Measurements from ENCODE around the gene ZNF24. TPM values are rescaled to one million over a fixed set of nuclear protein-coding genes. Genes with fewer than 3 reads are reported as not detected.
A peak's percentile ranks its signal among the peaks of the same experiment; 100 is the strongest.

The ZNF24 gene
- 10 to 100 TPM; 40.6 to 48.6 TPM for total RNA-seq

DNA sequence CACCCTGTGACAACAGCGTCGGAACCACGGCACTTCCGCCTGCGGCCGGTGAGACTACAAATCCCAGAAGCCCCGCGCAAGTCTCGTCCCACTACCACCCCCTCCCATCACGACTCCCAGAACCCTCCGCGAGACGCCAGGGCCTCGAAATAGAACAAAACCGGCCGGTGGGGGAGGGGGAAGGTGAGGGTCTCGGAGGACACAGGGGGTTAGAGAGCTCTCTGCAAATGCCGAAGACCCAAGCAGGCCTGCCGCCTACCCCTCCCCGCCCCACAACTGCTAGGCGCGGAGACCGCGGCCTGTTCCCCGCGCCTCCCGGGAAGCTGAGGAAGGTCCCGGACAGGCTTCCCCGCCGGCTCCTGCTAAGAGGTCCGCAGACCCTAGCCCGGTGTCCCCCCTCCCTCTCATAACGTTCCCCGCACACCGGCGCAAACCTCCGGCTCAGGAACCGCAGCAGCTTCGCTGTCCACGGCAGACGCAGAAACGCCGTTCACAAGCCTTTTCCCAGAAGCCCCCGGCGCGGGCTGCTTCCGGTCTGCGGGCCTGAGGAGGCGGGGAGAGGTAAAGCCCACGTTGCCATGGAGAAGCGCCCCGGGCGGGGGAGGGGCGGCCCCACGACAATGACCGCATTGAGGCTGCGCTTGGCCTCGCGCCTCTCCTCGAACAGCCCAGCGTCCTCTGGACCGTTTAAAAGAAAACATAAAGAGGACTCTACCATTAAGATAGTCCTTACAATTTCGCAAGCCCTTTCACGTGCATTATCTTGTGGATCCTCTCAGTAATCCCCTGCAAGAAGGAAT, at the start of gene ZNF24:
ZNF24 (minus strand) TSS at position 485 of the 800 bp plus-strand sequence. CDS start 3,770 bp downstream, outside the sequence.
- peak within 1 kb of the TSS; percentile 96 for H3K27ac Mint-ChIP-seq
- peaks cover 23% of the 10 kb centered on the region for H3K36me3 Mint-ChIP-seq
- DNase-seq = peak; percentile 95
- H3K27me3 Mint-ChIP-seq = no peaks in the 10 kb centered on the region
- H3K9me3 Mint-ChIP-seq = no peaks in the 10 kb centered on the region
- H3K4me3 Mint-ChIP-seq = peak within 1 kb of the TSS; percentile 87
- H3K4me1 Mint-ChIP-seq (ENCODE audit: low read depth) = peaks cover 45% of the 10 kb centered on the region
- intact Hi-C loops (cut with micrococcal nuclease) = loop anchor here (1.0 to 5.0 kb wide), 8 partner anchors 32 to 785 kb away; partner anchors contain the start of genes ELP2, INO80C, SLC39A6 and ZSCAN30
- POLR2A ChIA-PET = interaction anchor here (1.1 to 2.6 kb wide), 8 partner anchors 54 to 628 kb away, joined by 3 to 12 read pairs (median 6); partner anchors contain the start of genes MAPRE2, RMP24, ZNF397 and ZSCAN30
- CTCF ChIA-PET = interaction anchor here (1.5 to 3.0 kb wide), 5 partner anchors 11 to 114 kb away, joined by 4 to 14 read pairs (median 7); no protein-coding TSS in a partner anchor

DNA sequence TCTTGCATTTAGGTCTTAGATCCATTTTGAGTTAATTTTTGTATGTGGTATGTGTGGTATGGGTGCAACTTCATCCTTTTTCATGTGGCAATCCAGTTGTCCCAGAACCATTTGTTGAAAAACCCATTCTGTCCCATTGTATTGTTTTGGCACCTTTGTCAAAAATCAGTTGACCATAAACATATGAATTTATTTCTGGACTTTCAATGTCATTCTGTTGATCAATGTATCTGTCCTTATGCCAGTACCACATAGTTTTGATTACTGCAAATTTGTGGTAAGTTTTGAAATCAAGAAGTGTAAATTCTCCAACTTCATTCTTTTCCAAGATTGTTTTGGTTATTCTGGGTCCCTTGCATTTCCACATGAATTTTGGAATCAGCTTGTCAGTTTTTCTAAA, 49.5 kb upstream of the ZNF24 start:
- Mint-ChIP-seq H3K27me3 (peaks cover 17% of the 10 kb centered on the region), H3K36me3 (no peaks in the 10 kb centered on the region), H3K4me3 (no peak overlapping the region), H3K27ac (no peak overlapping the region), H3K9me3 (peaks cover 6% of the 10 kb centered on the region), H3K4me1 (ENCODE audit: low read depth) (no peaks in the 10 kb centered on the region)
- intact Hi-C loops (cut with micrococcal nuclease) = no loop called here
- DNase-seq = no peak
- CTCF ChIA-PET = no interaction called here
- POLR2A ChIA-PET = no interaction called here

DNA sequence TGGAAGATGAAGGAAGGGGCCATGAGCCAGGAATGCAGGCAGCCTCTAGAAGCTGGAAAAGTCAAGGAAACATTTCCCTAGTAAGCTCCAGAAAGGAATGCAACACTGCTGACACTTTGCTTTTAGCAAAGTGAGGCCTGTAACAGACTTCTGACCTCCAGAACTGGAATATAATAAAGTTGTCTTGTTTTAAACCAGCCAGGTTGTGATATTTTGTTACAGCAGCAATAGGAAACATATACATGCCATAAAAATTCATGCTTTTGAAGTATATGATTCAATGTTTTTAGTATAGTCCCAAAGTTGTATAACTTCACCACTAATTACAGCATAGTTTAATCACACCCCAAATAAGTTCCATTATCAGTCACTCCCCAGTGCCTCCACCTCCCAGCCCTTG, 48.2 kb upstream of the ZNF24 start:
- Mint-ChIP-seq H3K36me3 (no peaks in the 10 kb centered on the region), H3K4me3 (no peak overlapping the region), H3K4me1 (ENCODE audit: low read depth) (no peaks in the 10 kb centered on the region), H3K27me3 (peaks cover 12% of the 10 kb centered on the region), H3K9me3 (peaks cover 6% of the 10 kb centered on the region), H3K27ac (no peak overlapping the region)
- DNase-seq = no peak
- CTCF ChIA-PET = interaction anchor here (0.7 kb wide), 1 partner anchor 15 kb away, joined by 3 read pairs; no protein-coding TSS in a partner anchor
- intact Hi-C loops (cut with micrococcal nuclease) = no loop called here
- POLR2A ChIA-PET = no interaction called here

DNA sequence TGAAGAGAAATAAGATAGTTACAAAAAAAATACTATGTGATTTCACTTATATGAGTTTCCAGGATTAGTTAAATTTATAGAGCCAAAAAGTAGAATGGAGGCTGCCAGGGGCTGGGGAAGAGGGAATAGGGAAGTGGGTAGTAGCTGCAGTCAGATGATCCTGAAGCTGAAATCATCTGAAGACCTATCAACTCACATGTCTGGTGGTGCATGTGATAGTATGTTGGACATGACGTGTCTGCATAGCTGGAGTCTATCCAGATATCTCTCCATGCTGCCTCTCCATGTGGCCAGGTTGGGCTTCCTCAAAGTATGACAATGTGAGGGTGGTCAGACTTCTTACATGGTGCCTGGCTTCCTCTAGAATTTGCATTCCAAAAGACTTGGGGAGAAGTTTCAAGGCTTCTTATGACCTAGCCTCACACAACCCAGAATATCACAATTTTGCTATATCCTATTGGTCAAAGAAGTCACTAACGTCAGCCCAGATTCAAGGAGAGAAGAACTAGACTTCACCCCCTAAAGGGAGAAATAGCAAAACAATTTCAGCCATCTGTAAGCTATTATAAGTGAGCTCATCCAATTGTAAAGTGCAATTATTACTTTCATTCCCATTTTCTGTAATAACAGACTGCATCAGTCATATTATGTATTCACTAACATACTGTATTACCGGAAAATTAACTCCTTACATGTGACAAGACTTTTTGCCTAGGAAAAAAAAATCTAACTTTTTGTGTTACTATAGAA, 46.9 kb upstream of the ZNF24 start:
- POLR2A ChIA-PET = no interaction called here
- H3K4me1 Mint-ChIP-seq (ENCODE audit: low read depth) = peaks cover 2% of the 10 kb centered on the region
- H3K36me3 Mint-ChIP-seq = no peaks in the 10 kb centered on the region
- H3K9me3 Mint-ChIP-seq = peaks cover 6% of the 10 kb centered on the region
- intact Hi-C loops (cut with micrococcal nuclease) = no loop called here
- CTCF ChIA-PET = no interaction called here
- no peak overlapping the region for H3K27ac Mint-ChIP-seq
- DNase-seq = no peak
- H3K27me3 Mint-ChIP-seq = peaks cover 19% of the 10 kb centered on the region
- H3K4me3 Mint-ChIP-seq = no peak overlapping the region

DNA sequence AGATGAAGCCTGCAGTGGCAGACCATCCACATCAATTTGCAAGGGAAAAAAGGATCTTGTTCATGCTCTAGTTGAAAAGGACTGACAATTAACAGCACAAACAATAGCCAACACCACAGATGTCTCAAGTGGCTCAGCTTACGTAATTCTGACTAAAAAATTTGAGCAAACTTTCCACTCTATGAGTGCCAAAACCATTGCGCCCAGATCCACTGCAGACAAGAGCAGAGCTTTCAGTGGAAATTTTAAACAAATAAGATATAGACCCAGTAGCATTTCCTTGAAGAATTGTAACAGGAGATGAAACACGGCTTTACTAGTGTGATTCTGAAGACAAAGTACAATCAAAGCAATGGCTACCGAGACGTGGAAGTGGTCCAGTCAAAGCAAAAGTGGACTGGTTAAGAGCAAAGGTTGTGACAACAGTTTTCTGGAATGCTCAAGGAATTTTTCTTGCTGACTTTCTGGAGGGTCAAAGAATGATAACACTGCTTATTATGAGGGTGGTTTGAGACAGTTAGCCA, 44.9 kb upstream of the ZNF24 start:
- ChIA-PET POLR2A (no interaction called here), CTCF (no interaction called here)
- H3K9me3 Mint-ChIP-seq = peaks cover 6% of the 10 kb centered on the region
- no peaks in the 10 kb centered on the region for H3K36me3 Mint-ChIP-seq
- no peak overlapping the region for H3K4me3 Mint-ChIP-seq
- no peak for DNase-seq
- peaks cover 16% of the 10 kb centered on the region for H3K27me3 Mint-ChIP-seq
- intact Hi-C loops (cut with micrococcal nuclease) = loop anchor here (5.0 kb wide), 1 partner anchor 893 kb away; no protein-coding TSS in a partner anchor
- H3K27ac Mint-ChIP-seq = no peak overlapping the region
- peaks cover 2% of the 10 kb centered on the region for H3K4me1 Mint-ChIP-seq (ENCODE audit: low read depth)

DNA sequence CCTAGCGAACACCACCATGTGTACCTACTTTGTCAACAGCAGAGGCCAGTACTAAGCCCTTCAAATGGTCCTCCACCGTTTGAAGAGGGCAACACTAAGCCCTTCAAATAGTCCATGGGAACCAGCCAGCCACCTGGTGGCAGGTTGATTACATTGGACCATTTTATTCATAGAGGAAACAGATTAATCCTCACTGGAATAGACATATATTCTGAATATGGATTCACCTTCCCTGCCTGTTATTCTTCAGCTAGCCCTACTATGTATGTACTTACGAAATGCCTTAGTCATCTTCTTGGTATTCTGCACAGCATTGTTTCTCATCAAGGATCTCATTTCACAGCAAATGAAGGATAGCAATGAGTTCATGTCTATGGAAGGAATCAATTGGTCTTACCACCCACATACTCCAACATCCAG, 42.9 kb upstream of the ZNF24 start:
- peaks cover under 1% of the 10 kb centered on the region for H3K9me3 Mint-ChIP-seq
- H3K27ac Mint-ChIP-seq = no peak overlapping the region
- H3K36me3 Mint-ChIP-seq = no peaks in the 10 kb centered on the region
- POLR2A ChIA-PET = interaction anchor here (1.0 kb wide), 1 partner anchor 110 kb away, joined by 4 read pairs; the partner anchor contains the start of gene INO80C
- H3K27me3 Mint-ChIP-seq = peaks cover 16% of the 10 kb centered on the region
- H3K4me3 Mint-ChIP-seq = no peak overlapping the region
- CTCF ChIA-PET = interaction anchor here (0.6 to 4.3 kb wide), 30 partner anchors 10 to 897 kb away, joined by 3 to 41 read pairs (median 4); partner anchors contain the start of genes ZNF24 and ZNF396
- DNase-seq = no peak
- peaks cover 2% of the 10 kb centered on the region for H3K4me1 Mint-ChIP-seq (ENCODE audit: low read depth)
- intact Hi-C loops (cut with micrococcal nuclease) = loop anchor here (5.0 kb wide), 1 partner anchor 895 kb away; no protein-coding TSS in a partner anchor

DNA sequence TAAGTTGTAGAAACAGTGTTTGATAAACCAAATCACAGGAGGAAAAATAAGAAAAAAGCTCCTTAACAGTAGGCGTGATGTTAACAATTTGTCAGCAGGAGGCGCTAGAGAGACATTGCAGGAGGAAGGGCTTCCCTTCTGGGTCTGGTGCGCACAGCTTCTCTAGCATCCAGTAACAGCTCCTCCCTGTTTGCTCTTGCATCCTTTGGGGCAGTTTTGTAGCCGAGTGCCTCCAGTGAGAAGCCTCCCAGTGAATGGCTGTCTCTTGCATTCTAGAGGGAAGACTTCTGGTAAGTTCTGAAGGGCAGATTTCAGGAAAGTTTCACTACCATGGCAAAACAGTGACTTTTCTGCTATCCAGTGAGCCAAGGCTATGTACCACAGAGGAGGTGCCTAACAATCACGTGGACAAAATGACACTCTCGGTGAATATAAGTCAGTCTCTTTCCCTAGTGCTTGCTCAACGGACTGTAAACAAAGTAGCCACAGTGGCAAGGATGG, 42.4 kb upstream of the ZNF24 start:
- ChIA-PET POLR2A (interaction anchor here (1.0 kb wide), 1 partner anchor 111 kb away, joined by 4 read pairs; the partner anchor contains the start of gene INO80C), CTCF (interaction anchor here (0.6 to 4.3 kb wide), 42 partner anchors 8 to 898 kb away, joined by 3 to 41 read pairs (median 4); partner anchors contain the start of genes INO80C, ZNF24 and ZNF396)
- H3K9me3 Mint-ChIP-seq = no peaks in the 10 kb centered on the region
- no peak overlapping the region for H3K4me3 Mint-ChIP-seq
- peaks cover 2% of the 10 kb centered on the region for H3K4me1 Mint-ChIP-seq (ENCODE audit: low read depth)
- no peaks in the 10 kb centered on the region for H3K36me3 Mint-ChIP-seq
- intact Hi-C loops (cut with micrococcal nuclease) = loop anchor here (1.0 to 5.0 kb wide), 2 partner anchors 155 to 896 kb away; no protein-coding TSS in a partner anchor
- peak; percentile 69 for DNase-seq
- peaks cover 16% of the 10 kb centered on the region for H3K27me3 Mint-ChIP-seq
- no peak overlapping the region for H3K27ac Mint-ChIP-seq

DNA sequence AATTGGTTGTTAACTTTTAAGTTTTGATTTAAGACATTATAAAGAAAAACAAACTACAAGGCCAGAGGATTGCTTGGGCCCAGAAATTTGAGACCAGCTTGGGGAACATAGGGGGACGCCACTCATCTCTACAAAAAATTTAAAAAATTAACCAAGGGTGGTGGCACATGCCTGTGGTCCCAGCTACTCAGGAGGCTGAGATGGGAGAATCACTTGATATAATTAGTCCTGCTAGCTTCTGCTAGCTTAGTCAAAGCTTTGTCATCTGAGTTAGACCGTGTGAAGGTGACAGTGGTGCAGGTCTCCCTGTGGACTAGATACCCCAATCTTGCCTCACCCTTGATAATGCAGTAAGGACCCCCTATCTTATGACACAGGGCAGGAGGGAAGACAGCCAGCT, 38.9 kb upstream of the ZNF24 start:
- Mint-ChIP-seq H3K36me3 (no peaks in the 10 kb centered on the region), H3K4me1 (ENCODE audit: low read depth) (peaks cover 2% of the 10 kb centered on the region), H3K27ac (no peak overlapping the region), H3K27me3 (peaks cover 12% of the 10 kb centered on the region), H3K9me3 (no peaks in the 10 kb centered on the region), H3K4me3 (no peak overlapping the region)
- ChIA-PET POLR2A (interaction anchor here (0.6 kb wide), 1 partner anchor 201 kb away, joined by 3 read pairs; no protein-coding TSS in a partner anchor), CTCF (interaction anchor here (4.3 kb wide), 1 partner anchor 152 kb away, joined by 41 read pairs; no protein-coding TSS in a partner anchor)
- intact Hi-C loops (cut with micrococcal nuclease) = no loop called here
- DNase-seq = no peak

DNA sequence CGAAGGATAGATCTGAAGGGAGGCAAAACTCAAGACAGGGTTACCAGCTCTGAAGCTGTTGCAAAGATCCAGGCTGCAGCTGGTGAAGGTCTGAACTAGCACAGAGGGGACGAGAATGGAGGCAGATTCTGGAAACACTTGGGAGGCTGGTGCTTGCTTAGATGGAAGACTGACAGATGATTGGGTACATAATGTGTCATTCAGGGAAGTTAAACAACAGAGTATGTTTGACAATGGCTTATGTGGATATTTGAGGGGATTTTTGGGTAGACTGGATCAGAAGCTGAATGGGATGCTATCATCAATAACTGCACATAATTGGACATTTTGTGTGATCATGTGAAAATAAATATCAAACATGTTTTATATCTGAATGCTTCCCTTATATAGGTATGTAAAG, 35.2 kb upstream of the ZNF24 start:
- CTCF ChIA-PET = no interaction called here
- POLR2A ChIA-PET = no interaction called here
- intact Hi-C loops (cut with micrococcal nuclease) = loop anchor here (10.0 kb wide), 1 partner anchor 335 kb away; the partner anchor contains the start of gene MAPRE2

DNA sequence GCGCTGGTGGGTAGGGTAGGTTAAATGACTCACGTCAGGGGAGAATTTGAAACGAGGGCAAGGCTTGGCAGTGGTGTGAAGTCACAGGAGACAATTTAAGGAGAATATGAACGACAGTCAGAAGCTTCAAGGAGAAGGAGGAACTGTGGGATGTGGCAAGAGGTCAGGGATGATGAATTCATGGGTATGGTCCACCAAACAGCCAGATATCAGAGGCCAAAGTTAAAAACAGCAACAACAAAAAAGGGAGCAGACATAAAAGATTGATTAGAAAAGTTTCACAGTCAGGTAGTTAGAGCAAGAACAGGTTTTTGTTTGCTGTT, 34.3 kb upstream of the ZNF24 start:
- no peak for DNase-seq
- H3K27me3 Mint-ChIP-seq = no peaks in the 10 kb centered on the region
- no peak overlapping the region for H3K4me3 Mint-ChIP-seq
- no peak overlapping the region for H3K27ac Mint-ChIP-seq
- ChIA-PET CTCF (no interaction called here), POLR2A (no interaction called here)
- H3K36me3 Mint-ChIP-seq = no peaks in the 10 kb centered on the region
- intact Hi-C loops (cut with micrococcal nuclease) = loop anchor here (10.0 kb wide), 1 partner anchor 334 kb away; the partner anchor contains the start of gene MAPRE2
- H3K4me1 Mint-ChIP-seq (ENCODE audit: low read depth) = peaks cover 9% of the 10 kb centered on the region
- H3K9me3 Mint-ChIP-seq = no peaks in the 10 kb centered on the region

More for the DNA sequence above, 35.2 kb upstream of the ZNF24 start:
- no peaks in the 10 kb centered on the region for H3K27me3 Mint-ChIP-seq
- H3K4me3 Mint-ChIP-seq = no peak overlapping the region
- H3K9me3 Mint-ChIP-seq = no peaks in the 10 kb centered on the region
- no peak for DNase-seq
- peaks cover 9% of the 10 kb centered on the region for H3K4me1 Mint-ChIP-seq (ENCODE audit: low read depth)
- H3K27ac Mint-ChIP-seq = no peak overlapping the region
- no peaks in the 10 kb centered on the region for H3K36me3 Mint-ChIP-seq

DNA sequence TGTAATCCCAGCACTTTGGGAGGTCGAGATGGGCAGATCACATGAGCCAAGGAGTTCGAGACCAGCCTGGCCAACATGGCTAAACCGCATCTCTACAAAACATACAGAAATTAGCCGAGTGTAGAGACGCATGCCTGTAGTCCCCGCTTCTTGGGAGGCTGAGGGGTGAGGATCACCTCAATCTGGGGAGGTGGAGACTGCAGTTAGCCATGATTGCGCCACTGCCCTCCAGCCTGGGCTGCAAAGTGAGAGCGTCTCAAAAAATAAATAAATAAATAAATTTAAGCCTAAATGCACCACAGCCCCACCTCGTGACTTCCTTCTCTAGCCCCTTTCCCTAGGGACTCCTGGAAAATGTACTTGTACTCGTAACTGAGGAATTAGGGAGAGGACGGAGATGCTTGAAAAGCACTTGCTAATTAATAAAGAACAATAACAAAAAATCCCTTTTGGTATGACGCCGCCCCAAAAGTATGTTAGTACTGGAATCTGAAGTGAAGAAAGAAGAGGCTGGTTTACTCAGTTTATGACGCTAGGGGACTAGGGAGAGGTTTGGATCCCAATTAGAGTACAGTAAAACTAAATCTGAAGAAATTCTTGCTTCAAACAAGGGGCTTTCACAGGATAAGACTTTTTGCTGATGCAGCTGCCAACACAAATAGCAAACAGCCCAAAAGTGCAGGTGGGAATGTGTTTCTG, 33.8 kb upstream of the ZNF24 start:
- H3K4me1 Mint-ChIP-seq (ENCODE audit: low read depth) = peaks cover 9% of the 10 kb centered on the region
- ChIA-PET POLR2A (no interaction called here), CTCF (interaction anchor here (1.5 kb wide), 1 partner anchor 23 kb away, joined by 4 read pairs; no protein-coding TSS in a partner anchor)
- no peak overlapping the region for H3K27ac Mint-ChIP-seq
- intact Hi-C loops (cut with micrococcal nuclease) = loop anchor here (10.0 kb wide), 1 partner anchor 333 kb away; the partner anchor contains the start of gene MAPRE2
- peak overlapping the region; percentile 67 for H3K4me3 Mint-ChIP-seq
- no peaks in the 10 kb centered on the region for H3K27me3 Mint-ChIP-seq
- DNase-seq = no peak
- no peaks in the 10 kb centered on the region for H3K9me3 Mint-ChIP-seq
- no peaks in the 10 kb centered on the region for H3K36me3 Mint-ChIP-seq
